HEK293 (cell line): ENCODE results near the gene PLBD2.
A peak's percentile ranks its signal among the peaks of the same experiment; 100 is the strongest.

ENCODE experiments used
- CTCF ChIA-PET: fragments of 350-600 bp; formaldehyde crosslinking; extraction: SDS; loops from one replicate; lab custom pipeline; 2021; ENCODE audit warnings: antibody characterized with exemption; lab: Yijun Ruan, JAX
- POLR2A ChIA-PET: fragments of 300-600 bp; formaldehyde crosslinking; extraction: SDS; loops from one replicate; lab custom pipeline; 2020; ENCODE audit warnings: antibody characterized with exemption, inconsistent platforms; lab: Yijun Ruan, JAX
- H3K27ac ChIP-seq: fragments of 200-500 bp; sonication (Bioruptor generic); 2 replicates; pipeline ENCODE4 v1.5.1; 2014; ENCODE audit warnings: low read depth, low read length, control low read depth, inconsistent platforms; ENCODE audit errors: extremely low read depth
- H3K36me3 ChIP-seq, 2 experiments: fragments of 200-500 bp in 1 of 2; sonication (Bioruptor generic) in 1 of 2; 1 replicate in 1 of 2; 2 replicates in 1 of 2; pipeline ENCODE4 v1.5.1; 2014 to 2017; ENCODE audit warnings: inconsistent platforms in 2 of 2, low read length in 2 of 2; ENCODE audit not compliant: control insufficient read depth in 2 of 2, insufficient read depth in 1 of 2
- H3K4me1 ChIP-seq: fragments of 200-500 bp; sonication (Bioruptor generic); 2 replicates; pipeline ENCODE4 v1.5.1; 2014; ENCODE audit warnings: mild to moderate bottlenecking, low read length, inconsistent platforms; ENCODE audit not compliant: control insufficient read depth, insufficient read depth
- H3K4me3 ChIP-seq: 2 replicates; pipeline ENCODE4 v1.5.1; 2011; ENCODE audit warnings: low read depth, mild to moderate bottlenecking, control low read depth, low read length, moderate library complexity
- H3K9me3 ChIP-seq: fragments of 200-500 bp; sonication (Bioruptor generic); 2 replicates; pipeline ENCODE4 v1.5.1; 2014; ENCODE audit warnings: low read depth, low read length, inconsistent platforms; ENCODE audit not compliant: control insufficient read depth, insufficient read depth
- EGR2 ChIP-seq: fragments of 450-650 bp; formaldehyde crosslinking; IDR thresholded peaks from 2 replicates; pipeline ENCODE4 v1.5.1; 2016; ENCODE audit warnings: low read depth, missing biosample characterization, missing genetic modification characterization
- OVOL3 ChIP-seq: fragments of 450-650 bp; formaldehyde crosslinking; IDR thresholded peaks from 2 replicates; pipeline ENCODE4 v1.5.1; 2016; ENCODE audit warnings: missing biosample characterization, missing genetic modification characterization
- RBAK ChIP-seq: fragments of 450-650 bp; formaldehyde crosslinking; IDR thresholded peaks from 2 replicates; pipeline ENCODE4 v1.5.1; 2016; ENCODE audit warnings: missing biosample characterization, missing genetic modification characterization
- REPIN1 ChIP-seq: fragments of 450-650 bp; formaldehyde crosslinking; IDR thresholded peaks from 2 replicates; pipeline ENCODE4 v1.5.1; 2017; ENCODE audit warnings: missing biosample characterization, missing genetic modification characterization, low read depth
- TRIM28 ChIP-seq: IDR thresholded peaks from 2 replicates; pipeline ENCODE4 v1.6.1; 2011; ENCODE audit warnings: low read length, control low read depth, borderline replicate concordance
- WT1 ChIP-seq: fragments of 450-650 bp; formaldehyde crosslinking; IDR thresholded peaks from 2 replicates; pipeline ENCODE4 v1.5.1; 2016; ENCODE audit warnings: missing biosample characterization, missing genetic modification characterization
- ZBTB17 ChIP-seq: fragments of 450-650 bp; formaldehyde crosslinking; IDR thresholded peaks from 2 replicates; pipeline ENCODE4 v1.5.1; 2016; ENCODE audit warnings: missing biosample characterization, missing genetic modification characterization
- ZFHX2 ChIP-seq: fragments of 450-650 bp; formaldehyde crosslinking; conservative IDR thresholded peaks from 2 replicates; pipeline ENCODE4 v1.5.1; 2016; ENCODE audit warnings: missing biosample characterization, missing genetic modification characterization
- ZNF121 ChIP-seq: fragments of 450-650 bp; formaldehyde crosslinking; IDR thresholded peaks from 2 replicates; pipeline ENCODE4 v1.5.1; 2016; ENCODE audit warnings: missing biosample characterization, missing genetic modification characterization
- ZNF157 ChIP-seq: fragments of 450-650 bp; formaldehyde crosslinking; IDR thresholded peaks from 2 replicates; pipeline ENCODE4 v1.5.1; 2016; ENCODE audit warnings: missing biosample characterization, missing genetic modification characterization
- ZNF211 ChIP-seq: fragments of 450-650 bp; formaldehyde crosslinking; IDR thresholded peaks from 2 replicates; pipeline ENCODE4 v1.5.1; 2016; ENCODE audit warnings: low read depth, missing biosample characterization, missing genetic modification characterization
- ZNF292 ChIP-seq: fragments of 450-650 bp; formaldehyde crosslinking; IDR thresholded peaks from 2 replicates; pipeline ENCODE4 v1.5.1; 2016; ENCODE audit warnings: low read depth, missing biosample characterization, missing genetic modification characterization, borderline replicate concordance
- ZNF350 ChIP-seq: fragments of 450-650 bp; formaldehyde crosslinking; IDR thresholded peaks from 2 replicates; pipeline ENCODE4 v1.5.0; 2017; ENCODE audit warnings: missing biosample characterization, mild to moderate bottlenecking, missing genetic modification characterization
- ZNF366 ChIP-seq: fragments of 450-650 bp; formaldehyde crosslinking; conservative IDR thresholded peaks from 2 replicates; pipeline ENCODE4 v1.5.1; 2016; ENCODE audit warnings: missing biosample characterization, missing genetic modification characterization
- ZNF664 ChIP-seq: fragments of 450-650 bp; formaldehyde crosslinking; IDR thresholded peaks from 2 replicates; pipeline ENCODE4 v1.5.1; 2016; ENCODE audit warnings: missing biosample characterization, missing genetic modification characterization
- ZSCAN23 ChIP-seq: fragments of 450-650 bp; formaldehyde crosslinking; IDR thresholded peaks from 2 replicates; pipeline ENCODE4 v1.5.1; 2016; ENCODE audit warnings: missing biosample characterization, missing genetic modification characterization
- TF ChIP-seq, protein P1 (sequence below): fragments of 450-650 bp; formaldehyde crosslinking; IDR thresholded peaks from 2 replicates; pipeline ENCODE4 v1.5.1; 2016; ENCODE audit warnings: missing biosample characterization, missing genetic modification characterization

Gene PLBD2

GRCh38 chr12:113373440-113373839 is 15.1 kb downstream of the PLBD2 start:
- CTCF ChIA-PET: no interaction called here
- POLR2A ChIA-PET: no interaction called here
- no peaks in the 10 kb centered on the region for H3K9me3 ChIP-seq
- H3K4me3 ChIP-seq: no peak overlapping the region
- H3K27ac ChIP-seq: no peak overlapping the region
- TF ChIP-seq EGR2 (tag by site-specific recombination): peak; percentile 98
- peak; percentile 71 for TF ChIP-seq ZNF366
- TF ChIP-seq ZNF292: no peak
- TF ChIP-seq ZFHX2: peak; percentile 86
- peaks cover 8 to 45% of the 10 kb centered on the region in 2 experiments; a peak in 2 of 3 replicates for H3K36me3 ChIP-seq
- H3K4me1 ChIP-seq: no peaks in the 10 kb centered on the region

GRCh38 chr12:113373969-113374368 is 15.6 kb downstream of the PLBD2 start:
- Histone ChIP-seq H3K4me1 (no peaks in the 10 kb centered on the region), H3K36me3 (peaks cover 8 to 45% of the 10 kb centered on the region in 2 experiments; a peak in 2 of 3 replicates), H3K9me3 (no peaks in the 10 kb centered on the region), H3K27ac (no peak overlapping the region), H3K4me3 (no peak overlapping the region)
- CTCF ChIA-PET: no interaction called here
- TF ChIP-seq RBAK (tag by site-specific recombination): no peak
- no peak for TF ChIP-seq TRIM28
- TF ChIP-seq OVOL3: no peak
- TF ChIP-seq WT1 (tag by site-specific recombination): no peak
- no peak for TF ChIP-seq ZSCAN23 (tag by site-specific recombination)
- TF ChIP-seq ZNF664 (tag by site-specific recombination): no peak
- no peak for TF ChIP-seq ZNF350 (tag by site-specific recombination)
- TF ChIP-seq ZBTB17: no peak
- POLR2A ChIA-PET: interaction anchor here (0.5 kb wide), 1 partner anchor 39 kb away, joined by 3 read pairs; the partner anchor contains the start of gene SLC8B1

GRCh38 chr12:113374823-113375428 is 16.5 kb downstream of the PLBD2 start:
- CTCF ChIA-PET: interaction anchor here (0.5 to 3.7 kb wide), 2 partner anchors 50 to 377 kb away, joined by 3 to 12 read pairs; no protein-coding TSS in a partner anchor

GRCh38 chr12:113378291-113378690 is 19.9 kb downstream of the PLBD2 start:
- ChIA-PET CTCF (interaction anchor here (0.7 to 3.7 kb wide), 3 partner anchors 47 to 156 kb away, joined by 3 to 12 read pairs (median 4); no protein-coding TSS in a partner anchor), POLR2A (no interaction called here)
- Histone ChIP-seq H3K4me3 (no peak overlapping the region), H3K36me3 (peaks cover 8 to 36% of the 10 kb centered on the region in 2 experiments; a peak in 2 of 3 replicates), H3K4me1 (no peaks in the 10 kb centered on the region), H3K27ac (no peak overlapping the region), H3K9me3 (no peaks in the 10 kb centered on the region)
- TF ChIP-seq ZNF157 (no peak), ZNF211 (tag by site-specific recombination) (no peak), ZNF121 (peak; percentile 50; the same call in 1 of the 2 replicates)

More at GRCh38 chr12:113374823-113375428, 16.5 kb downstream of the PLBD2 start:
- H3K9me3 ChIP-seq: no peaks in the 10 kb centered on the region
- POLR2A ChIA-PET: no interaction called here
- H3K36me3 ChIP-seq: peaks cover 8 to 45% of the 10 kb centered on the region in 2 experiments; a peak in 2 of 3 replicates
- H3K4me3 ChIP-seq: no peak overlapping the region
- no peak overlapping the region for H3K27ac ChIP-seq
- H3K4me1 ChIP-seq: no peaks in the 10 kb centered on the region
- peak; percentile 91 for TF ChIP-seq ZNF121
- no peak for TF ChIP-seq REPIN1 (tag by site-specific recombination)
- TF ChIP-seq EGR2 (tag by site-specific recombination): peak; percentile 68
- TF ChIP-seq ZFHX2: peak; percentile 45
- TF ChIP-seq, protein P1, sequence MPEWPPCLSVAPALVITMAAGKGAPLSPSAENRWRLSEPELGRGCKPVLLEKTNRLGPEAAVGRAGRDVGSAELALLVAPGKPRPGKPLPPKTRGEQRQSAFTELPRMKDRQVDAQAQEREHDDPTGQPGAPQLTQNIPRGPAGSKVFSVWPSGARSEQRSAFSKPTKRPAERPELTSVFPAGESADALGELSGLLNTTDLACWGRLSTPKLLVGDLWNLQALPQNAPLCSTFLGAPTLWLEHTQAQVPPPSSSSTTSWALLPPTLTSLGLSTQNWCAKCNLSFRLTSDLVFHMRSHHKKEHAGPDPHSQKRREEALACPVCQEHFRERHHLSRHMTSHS: no peak
